Measurements from ENCODE around the gene CD5L.

Gene CD5L

GRCh38 chr1:157841708-157842107 lies at the start of gene CD5L:
Gene CD5L, minus strand, starts transcription at chr1:157841808. Its CDS starts 107 bp downstream, at chr1:157841701.
- DNase-seq, result no peak

- no peak for DNase-seq
These were observed 41.0 kb upstream of the CD5L start for GRCh38 chr1:157882580-157882979.

GRCh38 chr1:157880621-157881020 lies 39.0 kb upstream of the CD5L start:
- no peak for DNase-seq

- DNase-seq, result no peak
These were observed 36.5 kb upstream of the CD5L start for GRCh38 chr1:157878059-157878458.

GRCh38 chr1:157870490-157870889 lies 28.9 kb upstream of the CD5L start:
- no peak for DNase-seq

- DNase-seq, result no peak
These were observed 27.0 kb upstream of the CD5L start for GRCh38 chr1:157868654-157869053.

- no peak for DNase-seq
These were observed 20.8 kb upstream of the CD5L start for GRCh38 chr1:157862114-157863070.

GRCh38 chr1:157856538-157856937 lies 14.9 kb upstream of the CD5L start:
- DNase-seq, result no peak

GRCh38 chr1:157852476-157852875 lies 10.9 kb upstream of the CD5L start:
- no peak for DNase-seq

GRCh38 chr1:157849229-157849875 lies 7.7 kb upstream of the CD5L start:
- no peak for DNase-seq

- DNase-seq, result no peak
These were observed 2.7 kb upstream of the CD5L start for GRCh38 chr1:157844089-157844830.

- DNase-seq, result no peak
These were observed 1.3 kb upstream of the CD5L start for GRCh38 chr1:157842939-157843338.

GRCh38 chr1:157838966-157839365 lies 2.6 kb downstream of the CD5L start:
- no peak for DNase-seq

- DNase-seq, result no peak
These were observed 7.2 kb downstream of the CD5L start for GRCh38 chr1:157834430-157834829.

GRCh38 chr1:157833145-157833544 lies 8.5 kb downstream of the CD5L start:
- DNase-seq, result no peak

GRCh38 chr1:157831968-157832626 lies 9.5 kb downstream of the CD5L start:
- no peak for DNase-seq

GRCh38 chr1:157830887-157831286 lies 10.7 kb downstream of the CD5L start:
- no peak for DNase-seq

- DNase-seq, result no peak
These were observed 11.9 kb downstream of the CD5L start for GRCh38 chr1:157829711-157830110.

GRCh38 chr1:157829210-157829609 lies 12.4 kb downstream of the CD5L start:
- DNase-seq, result no peak

GRCh38 chr1:157820299-157820698 lies 21.3 kb downstream of the CD5L start:
- DNase-seq, result no peak

GRCh38 chr1:157819896-157820295 lies 21.7 kb downstream of the CD5L start, which contains the start of gene FCRL1:
Gene FCRL1, minus strand, starts transcription at chr1:157820120. Its CDS starts 83 bp downstream, at chr1:157820037.
- no peak for DNase-seq

- no peak for DNase-seq
These were observed 22.4 kb downstream of the CD5L start for GRCh38 chr1:157819215-157819614.

- DNase-seq, result no peak
These were observed 28.3 kb downstream of the CD5L start for GRCh38 chr1:157813269-157813668.

All from NCI-H2107 (cell line).